HG02798 (cell line): ENCODE measurements around the gene KIAA1328.

ENCODE experiments used
- ATAC-seq: cut with Tn5 transposase; IDR thresholded peaks from one replicate; pipeline ENCODE4 v1.9.1; 2021; ENCODE audit warnings: mild to moderate bottlenecking; ENCODE audit not compliant: unreplicated experiment, poor library complexity

Gene KIAA1328

DNA sequence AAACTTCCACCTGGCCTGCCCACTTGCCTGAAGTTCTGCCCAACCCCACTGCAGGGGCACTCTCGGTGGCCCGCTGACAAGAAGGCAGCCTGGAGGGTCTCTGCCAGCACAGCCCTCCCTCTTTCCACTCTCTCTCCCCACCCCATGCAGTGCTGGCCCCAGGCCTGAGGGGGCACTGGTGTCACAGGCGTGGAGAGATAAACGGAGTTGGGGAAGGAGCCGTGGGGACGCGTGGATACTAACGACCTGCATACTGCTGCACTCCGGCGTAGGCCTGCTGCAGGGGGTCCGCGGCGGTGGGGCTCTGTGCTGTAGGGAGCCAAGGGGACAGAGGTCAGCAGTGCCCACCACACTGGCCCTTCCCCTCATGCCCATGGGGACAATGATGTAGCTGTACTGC is 437.4 kb downstream of the KIAA1328 start:
- no peak for ATAC-seq

GRCh38 chr18:37270038-37270665 is 441.2 kb downstream of the KIAA1328 start:
- no peak for ATAC-seq

DNA sequence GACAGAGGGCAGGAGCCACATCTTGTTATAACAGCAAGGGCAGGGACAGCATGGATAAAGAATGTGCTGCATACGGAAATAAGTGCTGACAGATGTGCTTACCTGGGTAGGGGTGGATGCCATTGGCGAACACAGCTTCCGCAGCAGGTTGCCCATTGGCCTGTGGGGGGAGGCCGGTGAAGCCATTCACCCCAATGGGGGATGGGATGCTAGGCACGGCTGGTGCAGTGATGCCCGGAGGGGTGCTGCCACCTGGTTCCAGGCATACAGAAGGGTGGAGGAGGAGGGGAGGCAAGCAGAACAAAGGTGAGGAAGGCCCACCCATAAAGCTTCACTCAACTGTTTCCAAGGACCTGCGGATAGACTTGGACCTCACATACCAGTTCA is 441.7 kb downstream of the KIAA1328 start:
- no peak for ATAC-seq

GRCh38 chr18:37272226-37272625 is 443.3 kb downstream of the KIAA1328 start:
- ATAC-seq, result no peak

GRCh38 chr18:37272841-37273240 is 443.9 kb downstream of the KIAA1328 start:
- no peak for ATAC-seq

- ATAC-seq, result no peak
Observed at GRCh38 chr18:37274309-37275236, 445.6 kb downstream of the KIAA1328 start.

DNA sequence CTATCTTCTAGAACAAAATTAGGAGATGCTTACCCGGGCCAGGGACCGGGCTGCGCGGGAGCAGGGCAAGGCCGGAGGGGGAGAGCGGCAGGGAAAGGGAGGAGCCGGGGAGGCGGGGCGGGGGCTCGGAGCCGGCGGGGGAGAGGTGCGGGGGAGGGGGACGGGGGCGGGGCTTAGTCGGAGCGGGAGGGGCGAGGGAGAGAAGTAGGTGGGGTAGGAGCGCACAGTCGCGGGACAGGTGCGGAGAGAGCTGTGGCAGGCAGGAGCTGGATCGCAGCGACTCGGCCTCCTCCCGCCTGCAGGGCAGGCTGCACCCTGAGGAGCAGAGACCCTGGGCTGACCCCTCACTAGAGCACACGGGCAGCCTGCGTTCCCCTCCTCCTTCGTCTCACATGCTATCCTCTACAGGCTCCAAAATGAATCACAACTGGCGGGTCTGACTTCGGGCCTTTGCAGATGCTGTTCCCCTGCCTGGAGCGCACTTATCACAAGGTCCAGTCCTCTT is 446.4 kb downstream of the KIAA1328 start:
- no peak for ATAC-seq

DNA sequence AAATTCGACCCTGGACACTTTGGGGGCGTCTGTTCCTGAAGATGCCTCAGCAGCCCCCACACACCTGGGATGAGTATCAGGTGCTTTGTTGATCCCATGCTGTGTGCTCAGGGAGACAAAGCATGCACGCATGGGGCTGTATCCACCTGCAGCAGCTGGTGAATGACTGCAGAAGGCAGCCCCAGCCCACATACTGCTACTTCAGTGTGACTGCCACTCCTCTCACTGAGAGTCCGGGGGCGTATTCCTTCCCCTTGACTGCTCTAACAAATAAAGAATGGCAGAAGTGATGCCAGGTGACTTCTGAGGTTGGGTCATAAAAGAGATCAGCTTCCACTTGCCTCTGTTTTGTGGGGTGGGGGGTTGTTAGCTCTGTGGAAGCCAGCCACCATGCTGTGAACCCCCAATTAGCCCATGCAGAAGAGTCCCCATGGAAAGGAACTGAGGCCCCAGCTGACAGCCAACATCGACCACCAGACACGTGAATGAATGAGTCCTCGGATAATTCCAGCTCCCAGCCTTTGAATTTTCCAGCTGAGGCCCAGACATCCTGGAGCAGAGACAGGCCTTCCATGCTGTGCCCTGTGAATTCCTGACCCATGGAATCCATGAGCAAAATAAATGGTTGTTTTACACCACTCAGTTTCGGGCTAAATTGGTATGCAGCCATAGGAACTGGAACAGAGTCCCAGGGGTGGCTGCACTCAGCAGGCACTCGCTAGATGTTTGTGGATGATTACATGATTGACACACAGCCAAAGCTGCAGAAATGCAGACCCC is 447.4 kb downstream of the KIAA1328 start:
- no peak for ATAC-seq

DNA sequence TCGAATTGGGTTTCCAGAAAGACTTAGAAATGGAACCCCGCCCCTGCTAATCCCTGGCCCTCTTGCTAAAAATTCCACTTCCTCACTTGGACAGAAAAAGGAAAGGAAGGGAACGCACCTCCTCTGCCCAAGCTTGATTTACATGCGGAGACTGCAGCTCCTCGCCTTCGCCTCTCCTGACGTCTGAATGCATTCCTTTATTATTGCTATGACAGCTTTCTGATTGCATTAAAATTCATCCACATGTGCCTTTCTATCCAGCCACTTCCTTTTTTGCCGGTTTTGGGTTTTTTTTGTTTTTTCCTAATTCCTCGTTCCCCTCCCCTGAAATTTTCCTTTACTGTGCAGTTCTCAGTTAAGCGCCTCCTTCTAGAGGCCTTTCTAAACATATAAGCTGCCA is 448.9 kb downstream of the KIAA1328 start:
- no peak for ATAC-seq
